ENCODE data around the gene PTGER2.
A peak's percentile ranks its signal among the peaks of the same experiment; 100 is the strongest.

PTGER2 gene

GRCh38 chr14:52307376-52307775 lies 6.7 kb upstream of the PTGER2 start:
- no peak for DNase-seq

- DNase-seq: no peak
Observed at GRCh38 chr14:52307905-52308304, 6.2 kb upstream of the PTGER2 start.

- DNase-seq: no peak
Observed at GRCh38 chr14:52310541-52310940, 3.6 kb upstream of the PTGER2 start.

GRCh38 chr14:52312931-52313355 lies 1.2 kb upstream of the PTGER2 start:
- DNase-seq: no peak

- DNase-seq: peak; percentile 67
Observed at GRCh38 chr14:52313462-52313861, 650 bp upstream of the PTGER2 start.

- peak; percentile 58 for DNase-seq
Observed at GRCh38 chr14:52314595-52315354, 663 bp downstream of the PTGER2 start.

- DNase-seq: no peak
Observed at GRCh38 chr14:52315355-52315718, 1.2 kb downstream of the PTGER2 start.

GRCh38 chr14:52318062-52318461 lies 4.0 kb downstream of the PTGER2 start:
- DNase-seq: no peak

GRCh38 chr14:52318826-52319645 lies 4.9 kb downstream of the PTGER2 start:
- no peak for DNase-seq

GRCh38 chr14:52319919-52320318 lies 5.8 kb downstream of the PTGER2 start:
- DNase-seq: no peak

- peak; percentile 26 for DNase-seq
Observed at GRCh38 chr14:52325126-52325525, 11.0 kb downstream of the PTGER2 start.

- DNase-seq: no peak
Observed at GRCh38 chr14:52325630-52326029, 11.5 kb downstream of the PTGER2 start.

- DNase-seq: peak; percentile 83
Observed at GRCh38 chr14:52327374-52328226, 13.5 kb downstream of the PTGER2 start.

GRCh38 chr14:52328276-52328675 lies 14.2 kb downstream of the PTGER2 start:
- DNase-seq: no peak

- no peak for DNase-seq
Observed at GRCh38 chr14:52329678-52330369, 15.7 kb downstream of the PTGER2 start.

- no peak for DNase-seq
Observed at GRCh38 chr14:52332269-52332668, 18.2 kb downstream of the PTGER2 start.

GRCh38 chr14:52333108-52333507 lies 19.0 kb downstream of the PTGER2 start:
- no peak for DNase-seq

- peak; percentile 62 for DNase-seq
Observed at GRCh38 chr14:52333823-52334657, 19.9 kb downstream of the PTGER2 start.

- DNase-seq: no peak
Observed at GRCh38 chr14:52336241-52336640, 22.1 kb downstream of the PTGER2 start.

- DNase-seq: no peak
Observed at GRCh38 chr14:52338051-52338681, 24.1 kb downstream of the PTGER2 start.

GRCh38 chr14:52339262-52339661 lies 25.1 kb downstream of the PTGER2 start:
- no peak for DNase-seq
